SK-N-SH (cell line): Measurements from ENCODE around the gene PTPRD. TPM values are rescaled to one million over a fixed set of nuclear protein-coding genes. Genes with fewer than 3 reads are reported as not detected.

Source experiments
- CTCF ChIA-PET: fragments of 300-600, 350-600 bp; formaldehyde crosslinking; extraction: SDS; loops from one replicate; lab custom pipeline; 2021; lab: Yijun Ruan, JAX
- POLR2A ChIA-PET: fragments of 350-600 bp; sonication (Branson Sonifier 250); formaldehyde crosslinking; extraction: SDS; loops from one replicate; lab custom pipeline; 2020; ENCODE audit warnings: antibody characterized with exemption, inconsistent platforms; lab: Yijun Ruan, JAX
- DNase-seq: peaks from one replicate; pipeline ENCODE4 v3.0.0; 2012
- H2AFZ ChIP-seq: fragments of 200-600 bp; sonication (generic); 2 replicates; pipeline ENCODE4 v1.8.1; 2016; ENCODE audit warnings: antibody characterized with exemption, mild to moderate bottlenecking, low read depth
- H3F3A ChIP-seq: fragments of 200-600 bp; sonication (generic); replicated peaks from 2 replicates; pipeline ENCODE3; 2016; ENCODE audit warnings: antibody characterized with exemption, mild to moderate bottlenecking; ENCODE audit not compliant: insufficient read depth
- H3K27ac ChIP-seq, 2 experiments: fragments of 200-500 bp in 1 of 2; fragments of 200-600 bp in 1 of 2; sonication (Bioruptor generic) in 1 of 2; sonication (generic), shearing (Covaris generic) in 1 of 2; 2 replicates each; pipeline versions ENCODE4 v1.5.1 to v1.6.1; 2014 to 2016; ENCODE audit warnings: low read depth in 2 of 2, inconsistent platforms in 1 of 2, low read length in 1 of 2, mild to moderate bottlenecking in 1 of 2, mixed read lengths in 1 of 2
- H3K27me3 ChIP-seq: fragments of 200-600 bp; sonication (generic), shearing (Covaris generic); 2 replicates; pipeline ENCODE4 v1.6.1; 2016; ENCODE audit warnings: mixed run types; ENCODE audit not compliant: insufficient read depth
- H3K36me3 ChIP-seq, 2 experiments: fragments of 200-500 bp in 1 of 2; fragments of 200-600 bp in 1 of 2; sonication (Bioruptor generic) in 1 of 2; sonication (generic) in 1 of 2; replicated peaks in 1 of 2; 2 replicates each; pipeline versions ENCODE3 to v1.5.1; 2014 to 2016; ENCODE audit warnings: low read length in 1 of 2, mild to moderate bottlenecking in 1 of 2; ENCODE audit not compliant: insufficient read depth in 2 of 2, control insufficient read depth in 1 of 2
- H3K4me1 ChIP-seq, 2 experiments: fragments of 200-500 bp in 1 of 2; fragments of 200-600 bp in 1 of 2; sonication (Bioruptor generic) in 1 of 2; sonication (generic), shearing (Covaris generic) in 1 of 2; 2 replicates each; pipeline versions ENCODE4 v1.5.1 to v1.6.1; 2014 to 2016; ENCODE audit warnings: low read depth in 1 of 2, low read length in 1 of 2, mixed run types in 1 of 2; ENCODE audit not compliant: insufficient read depth in 2 of 2, control insufficient read depth in 1 of 2
- H3K4me2 ChIP-seq: fragments of 200-600 bp; sonication (generic), shearing (Covaris generic); 2 replicates; pipeline ENCODE4 v1.6.1; 2017; ENCODE audit warnings: mixed run types
- H3K4me3 ChIP-seq, 2 experiments: fragments of 200-500 bp in 1 of 2; fragments of 200-600 bp in 1 of 2; sonication (Bioruptor generic) in 1 of 2; sonication (generic), shearing (Covaris generic) in 1 of 2; 2 replicates each; pipeline versions ENCODE4 v1.5.1 to v1.8.1; 2014 to 2016; ENCODE audit warnings: low read depth in 2 of 2, inconsistent platforms in 1 of 2, low read length in 1 of 2, mild to moderate bottlenecking in 1 of 2, mixed read lengths in 1 of 2, moderate library complexity in 1 of 2
- H3K79me2 ChIP-seq: fragments of 200-600 bp; sonication (generic); 2 replicates; pipeline ENCODE4 v1.8.1; 2017; ENCODE audit warnings: mild to moderate bottlenecking; ENCODE audit not compliant: insufficient read depth
- H3K9ac ChIP-seq: fragments of 200-600 bp; sonication (generic); 2 replicates; pipeline ENCODE4 v1.6.1; 2017; ENCODE audit warnings: mixed run types
- H3K9me2 ChIP-seq: fragments of 200-600 bp; sonication (generic); 2 replicates; pipeline ENCODE4 v1.6.1; 2017; ENCODE audit warnings: mixed run types
- H3K9me3 ChIP-seq: fragments of 200-600 bp; sonication (generic); 2 replicates; pipeline ENCODE4 v1.6.1; 2017; ENCODE audit warnings: mixed run types, mild to moderate bottlenecking, moderate library complexity
- H4K20me1 ChIP-seq: fragments of 200-600 bp; sonication (generic); 2 replicates; pipeline ENCODE4 v1.6.1; 2017; ENCODE audit warnings: mild to moderate bottlenecking, mixed run types; ENCODE audit not compliant: insufficient read depth
- CHD2 ChIP-seq: fragments of 150-350 bp; IDR thresholded peaks from 2 replicates; pipeline ENCODE4 v1.6.1; 2018; ENCODE audit warnings: low read length; ENCODE audit not compliant: partially characterized antibody
- ELF1 ChIP-seq: IDR thresholded peaks from 2 replicates; pipeline ENCODE4 v1.4.0; 2012
- EP300 ChIP-seq, 2 experiments: IDR thresholded peaks; 2 replicates each; pipeline versions ENCODE4 v1.4.0 to v1.6.1; 2012; ENCODE audit warnings: borderline replicate concordance in 1 of 2, low read depth in 1 of 2, low read length in 1 of 2
- GABPA ChIP-seq: IDR thresholded peaks from 2 replicates; pipeline ENCODE4 v1.4.0; 2012; ENCODE audit warnings: low read depth, mild to moderate bottlenecking
- GATA2 ChIP-seq: sonication (generic); formaldehyde crosslinking; IDR thresholded peaks from 2 replicates; pipeline ENCODE4 v1.5.0; 2020; ENCODE audit warnings: mild to moderate bottlenecking, missing genetic modification reagents
- MXI1 ChIP-seq: IDR thresholded peaks from 2 replicates; pipeline ENCODE4 v1.6.1; 2012; ENCODE audit warnings: mild to moderate bottlenecking, low read depth, low read length, improper control_type of control experiment
- RFX5 ChIP-seq: IDR thresholded peaks from 2 replicates; pipeline ENCODE4 v1.6.1; 2012; ENCODE audit warnings: mild to moderate bottlenecking, improper control_type of control experiment, low read length
- RXRA ChIP-seq: IDR thresholded peaks from 2 replicates; pipeline ENCODE4 v1.4.0; 2012; ENCODE audit warnings: low read depth, mild to moderate bottlenecking, borderline replicate concordance
- SIN3A ChIP-seq: IDR thresholded peaks from 2 replicates; pipeline ENCODE4 v1.6.1; 2012; ENCODE audit warnings: low read depth, mild to moderate bottlenecking, low read length, moderate library complexity, borderline replicate concordance
- SMC3 ChIP-seq: IDR thresholded peaks from 2 replicates; pipeline ENCODE4 v1.6.1; 2012; ENCODE audit warnings: low read depth, low read length, improper control_type of control experiment
- TEAD4 ChIP-seq: IDR thresholded peaks from 2 replicates; pipeline ENCODE4 v1.4.0; 2012; ENCODE audit warnings: mild to moderate bottlenecking, borderline replicate concordance; ENCODE audit not compliant: insufficient read depth
- YY1 ChIP-seq: IDR thresholded peaks from 2 replicates; pipeline ENCODE4 v1.4.0; 2012; ENCODE audit warnings: low read depth, mild to moderate bottlenecking
- WGBS: methylation state at CpG from one replicate; pipeline ENCODE4 v1.1.6; 2017; ENCODE audit warnings: low lambda C conversion rate; 5-methylcytosine and 5-hydroxymethylcytosine counted together
- polyA plus RNA-seq, 3 experiments: library from polyadenylated mRNA; depleted of rRNA; stranded (reverse); fragments of >200 nt; gene quantifications; 2 replicates each; pipeline ENCODE4 v1.2.3, GENCODE V29; 2012
- TF ChIP-seq, protein P1 (sequence below): IDR thresholded peaks from 2 replicates; pipeline ENCODE4 v1.4.0; 2012; ENCODE audit warnings: low read depth, borderline replicate concordance
- TF ChIP-seq, protein P2 (sequence below): IDR thresholded peaks from 2 replicates; pipeline ENCODE4 v1.6.1; 2012; ENCODE audit warnings: mild to moderate bottlenecking, low read depth, low read length, moderate library complexity
- TF ChIP-seq, protein P3 (sequence below): IDR thresholded peaks from 2 replicates; pipeline ENCODE4; 2012

Gene PTPRD
- polyA plus RNA-seq, 1 of the 3 experiments (the other 2 are of a cell fraction), result 0.15 TPM

DNA sequence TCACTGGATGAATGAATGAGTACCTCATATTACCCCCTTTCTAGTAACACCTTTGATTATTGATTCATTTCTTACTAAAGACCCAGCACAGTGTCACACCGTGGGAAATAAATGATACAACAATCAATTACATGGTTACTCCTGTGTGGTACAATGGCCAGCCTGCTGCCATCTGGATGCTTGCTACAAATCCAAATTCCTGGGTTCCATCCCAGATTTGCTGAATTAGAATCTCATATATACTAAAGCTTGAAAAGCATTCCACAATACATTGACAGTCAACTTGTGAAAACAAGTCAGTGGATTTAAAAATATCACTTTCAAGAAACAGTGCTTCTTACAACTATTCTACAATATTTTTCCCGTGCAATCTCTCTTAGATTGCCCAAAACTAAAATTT is 989.3 kb downstream of the PTPRD start (continued):
- TF ChIP-seq EP300 (IDR thresholded peaks at IDR 0.05; ENCODE audit: borderline replicate concordance in 1 of 2, low read depth in 1 of 2, low read length in 1 of 2) (no peak), GATA2 (CRISPR knock-in tag) (no peak), RFX5 (no peak), ELF1 (no peak), CHD2 (no peak)
- TF ChIP-seq, protein P1, sequence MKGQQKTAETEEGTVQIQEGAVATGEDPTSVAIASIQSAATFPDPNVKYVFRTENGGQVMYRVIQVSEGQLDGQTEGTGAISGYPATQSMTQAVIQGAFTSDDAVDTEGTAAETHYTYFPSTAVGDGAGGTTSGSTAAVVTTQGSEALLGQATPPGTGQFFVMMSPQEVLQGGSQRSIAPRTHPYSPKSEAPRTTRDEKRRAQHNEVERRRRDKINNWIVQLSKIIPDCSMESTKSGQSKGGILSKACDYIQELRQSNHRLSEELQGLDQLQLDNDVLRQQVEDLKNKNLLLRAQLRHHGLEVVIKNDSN, result no peak
- TF ChIP-seq, protein P2, sequence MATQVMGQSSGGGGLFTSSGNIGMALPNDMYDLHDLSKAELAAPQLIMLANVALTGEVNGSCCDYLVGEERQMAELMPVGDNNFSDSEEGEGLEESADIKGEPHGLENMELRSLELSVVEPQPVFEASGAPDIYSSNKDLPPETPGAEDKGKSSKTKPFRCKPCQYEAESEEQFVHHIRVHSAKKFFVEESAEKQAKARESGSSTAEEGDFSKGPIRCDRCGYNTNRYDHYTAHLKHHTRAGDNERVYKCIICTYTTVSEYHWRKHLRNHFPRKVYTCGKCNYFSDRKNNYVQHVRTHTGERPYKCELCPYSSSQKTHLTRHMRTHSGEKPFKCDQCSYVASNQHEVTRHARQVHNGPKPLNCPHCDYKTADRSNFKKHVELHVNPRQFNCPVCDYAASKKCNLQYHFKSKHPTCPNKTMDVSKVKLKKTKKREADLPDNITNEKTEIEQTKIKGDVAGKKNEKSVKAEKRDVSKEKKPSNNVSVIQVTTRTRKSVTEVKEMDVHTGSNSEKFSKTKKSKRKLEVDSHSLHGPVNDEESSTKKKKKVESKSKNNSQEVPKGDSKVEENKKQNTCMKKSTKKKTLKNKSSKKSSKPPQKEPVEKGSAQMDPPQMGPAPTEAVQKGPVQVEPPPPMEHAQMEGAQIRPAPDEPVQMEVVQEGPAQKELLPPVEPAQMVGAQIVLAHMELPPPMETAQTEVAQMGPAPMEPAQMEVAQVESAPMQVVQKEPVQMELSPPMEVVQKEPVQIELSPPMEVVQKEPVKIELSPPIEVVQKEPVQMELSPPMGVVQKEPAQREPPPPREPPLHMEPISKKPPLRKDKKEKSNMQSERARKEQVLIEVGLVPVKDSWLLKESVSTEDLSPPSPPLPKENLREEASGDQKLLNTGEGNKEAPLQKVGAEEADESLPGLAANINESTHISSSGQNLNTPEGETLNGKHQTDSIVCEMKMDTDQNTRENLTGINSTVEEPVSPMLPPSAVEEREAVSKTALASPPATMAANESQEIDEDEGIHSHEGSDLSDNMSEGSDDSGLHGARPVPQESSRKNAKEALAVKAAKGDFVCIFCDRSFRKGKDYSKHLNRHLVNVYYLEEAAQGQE, result no peak
- TF ChIP-seq, protein P3, sequence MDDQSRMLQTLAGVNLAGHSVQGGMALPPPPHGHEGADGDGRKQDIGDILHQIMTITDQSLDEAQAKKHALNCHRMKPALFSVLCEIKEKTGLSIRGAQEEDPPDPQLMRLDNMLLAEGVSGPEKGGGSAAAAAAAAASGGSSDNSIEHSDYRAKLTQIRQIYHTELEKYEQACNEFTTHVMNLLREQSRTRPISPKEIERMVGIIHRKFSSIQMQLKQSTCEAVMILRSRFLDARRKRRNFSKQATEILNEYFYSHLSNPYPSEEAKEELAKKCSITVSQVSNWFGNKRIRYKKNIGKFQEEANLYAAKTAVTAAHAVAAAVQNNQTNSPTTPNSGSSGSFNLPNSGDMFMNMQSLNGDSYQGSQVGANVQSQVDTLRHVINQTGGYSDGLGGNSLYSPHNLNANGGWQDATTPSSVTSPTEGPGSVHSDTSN, result no peak

DNA sequence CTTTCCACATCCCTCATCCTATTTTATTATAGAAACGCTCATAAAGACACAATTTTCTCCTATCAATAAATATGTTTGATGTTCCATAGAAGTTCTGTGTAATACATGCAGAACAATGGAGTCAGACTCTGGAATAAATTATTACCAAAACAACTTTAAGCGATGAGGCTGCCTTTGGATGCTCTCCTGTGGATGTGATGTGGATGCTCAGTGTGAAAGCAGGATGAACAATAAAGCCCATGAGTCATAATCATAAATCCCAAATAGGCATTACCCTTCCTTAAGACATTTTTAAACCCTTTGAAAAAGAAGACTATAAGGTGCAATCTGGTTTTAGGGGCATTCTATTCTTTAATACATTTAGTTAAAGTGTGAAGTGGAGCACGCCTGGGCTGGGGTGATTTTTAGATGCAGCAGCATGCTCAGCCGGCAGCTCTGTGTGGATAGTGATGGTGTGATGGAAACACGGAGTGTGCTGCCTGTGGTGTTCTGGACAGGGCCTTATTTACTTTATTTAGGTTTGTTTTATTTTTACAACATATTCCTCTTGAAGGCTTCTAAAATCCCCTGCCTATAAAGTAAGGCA is 991.4 kb downstream of the PTPRD start:
- Histone ChIP-seq H3K36me3 (no peaks in the 10 kb centered on the region), H3F3A (no peaks in the 10 kb centered on the region), H4K20me1 (no peaks in the 10 kb centered on the region), H3K79me2 (no peaks in the 10 kb centered on the region), H3K27me3 (no peaks in the 10 kb centered on the region), H3K27ac (no peak overlapping the region), H3K4me3 (no peak overlapping the region), H3K9ac (no peak overlapping the region), H3K9me2 (no peaks in the 10 kb centered on the region), H3K4me2 (no peak overlapping the region), H2AFZ (no peak overlapping the region), H3K4me1 (no peaks in the 10 kb centered on the region), H3K9me3 (no peaks in the 10 kb centered on the region)
- no peak for TF ChIP-seq GABPA
- TF ChIP-seq RXRA, result no peak
- no peak for TF ChIP-seq YY1
- TF ChIP-seq GATA2 (CRISPR knock-in tag), result no peak
- TF ChIP-seq SIN3A, result no peak
- no peak for TF ChIP-seq SMC3
- no peak for TF ChIP-seq TEAD4
- no peak for TF ChIP-seq EP300 (IDR thresholded peaks at IDR 0.05; ENCODE audit: borderline replicate concordance in 1 of 2, low read depth in 1 of 2, low read length in 1 of 2)
- no peak for TF ChIP-seq MXI1
- TF ChIP-seq ELF1, result no peak
- ChIA-PET POLR2A (no interaction called here), CTCF (interaction anchor here (0.6 kb wide), 1 partner anchor 322 kb away, joined by 3 read pairs; no protein-coding TSS in a partner anchor)
- no peak for DNase-seq
- 37% methylated on average over 5 of the region's 5 CpGs for WGBS
